ENCODE measurements around the gene MYL5. TPM values are rescaled to one million over a fixed set of nuclear protein-coding genes. Genes with fewer than 3 reads are reported as not detected.

MYL5 gene
- total RNA-seq, 4 donors from 2014 or later: 20.3 to 199 (median 33.4) TPM

DNA sequence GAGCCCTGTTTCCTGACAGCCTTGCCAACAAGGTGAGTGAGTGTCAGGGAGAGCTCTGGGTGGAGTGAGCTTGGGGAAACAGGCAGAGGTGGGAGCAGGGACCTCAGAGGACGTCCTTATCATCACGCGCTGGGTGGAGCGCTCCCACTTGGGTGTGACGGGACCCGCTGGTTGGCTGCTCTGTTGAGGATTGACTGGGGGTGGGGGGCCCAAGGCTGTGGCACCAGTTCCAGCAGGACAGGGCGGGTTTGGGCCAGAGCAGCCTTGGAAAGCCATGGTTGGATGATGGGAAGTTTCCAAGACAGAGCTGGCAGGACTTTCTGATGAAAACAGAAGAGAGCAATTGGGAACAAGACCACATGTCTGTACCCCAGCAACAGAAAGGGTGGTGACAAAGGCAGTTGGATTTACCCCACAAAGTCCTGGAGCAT is 28.3 kb downstream of the MYL5 start:
- in situ Hi-C loops (cut with MboI; ENCODE audit: low pct_ligation_motif_present in 1 of 4, low pct_unique_long_range_greater_than_20kb in 1 of 4, low sequenced_read_pairs in 3 of 4) (no loop called here), intact Hi-C loops (cut with DNase I; ENCODE audit: low total_unique reads) (no loop called here)
- H3K36me3 ChIP-seq: no peaks in the 10 kb centered on the region
- H3K27me3 ChIP-seq: no peaks in the 10 kb centered on the region
- no peak for DNase-seq
- no peak for TF ChIP-seq EP300 (IDR thresholded peaks at IDR 0.05; ENCODE audit: low read depth)
- TF ChIP-seq, protein P1, sequence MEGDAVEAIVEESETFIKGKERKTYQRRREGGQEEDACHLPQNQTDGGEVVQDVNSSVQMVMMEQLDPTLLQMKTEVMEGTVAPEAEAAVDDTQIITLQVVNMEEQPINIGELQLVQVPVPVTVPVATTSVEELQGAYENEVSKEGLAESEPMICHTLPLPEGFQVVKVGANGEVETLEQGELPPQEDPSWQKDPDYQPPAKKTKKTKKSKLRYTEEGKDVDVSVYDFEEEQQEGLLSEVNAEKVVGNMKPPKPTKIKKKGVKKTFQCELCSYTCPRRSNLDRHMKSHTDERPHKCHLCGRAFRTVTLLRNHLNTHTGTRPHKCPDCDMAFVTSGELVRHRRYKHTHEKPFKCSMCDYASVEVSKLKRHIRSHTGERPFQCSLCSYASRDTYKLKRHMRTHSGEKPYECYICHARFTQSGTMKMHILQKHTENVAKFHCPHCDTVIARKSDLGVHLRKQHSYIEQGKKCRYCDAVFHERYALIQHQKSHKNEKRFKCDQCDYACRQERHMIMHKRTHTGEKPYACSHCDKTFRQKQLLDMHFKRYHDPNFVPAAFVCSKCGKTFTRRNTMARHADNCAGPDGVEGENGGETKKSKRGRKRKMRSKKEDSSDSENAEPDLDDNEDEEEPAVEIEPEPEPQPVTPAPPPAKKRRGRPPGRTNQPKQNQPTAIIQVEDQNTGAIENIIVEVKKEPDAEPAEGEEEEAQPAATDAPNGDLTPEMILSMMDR (IDR thresholded peaks at IDR 0.05): no peak
- no peak for TF ChIP-seq POLR2AphosphoS5 (IDR thresholded peaks at IDR 0.05)
- no peak for TF ChIP-seq POLR2A (IDR thresholded peaks at IDR 0.05)
- no peak overlapping the region for H3K4me3 ChIP-seq
- H3K9me3 ChIP-seq: no peaks in the 10 kb centered on the region
- no peak overlapping the region for H3K27ac ChIP-seq
- 85% methylated on average over 7 of the region's 7 CpGs; no CpG with 5 or more reads in 1 of the 2 donors for WGBS, 2 donors (ENCODE audit: low coverage in 1 of 2)
- H3K4me1 ChIP-seq: peaks cover 10 to 18% (median 13%) of the 10 kb centered on the region in 4 donors

DNA sequence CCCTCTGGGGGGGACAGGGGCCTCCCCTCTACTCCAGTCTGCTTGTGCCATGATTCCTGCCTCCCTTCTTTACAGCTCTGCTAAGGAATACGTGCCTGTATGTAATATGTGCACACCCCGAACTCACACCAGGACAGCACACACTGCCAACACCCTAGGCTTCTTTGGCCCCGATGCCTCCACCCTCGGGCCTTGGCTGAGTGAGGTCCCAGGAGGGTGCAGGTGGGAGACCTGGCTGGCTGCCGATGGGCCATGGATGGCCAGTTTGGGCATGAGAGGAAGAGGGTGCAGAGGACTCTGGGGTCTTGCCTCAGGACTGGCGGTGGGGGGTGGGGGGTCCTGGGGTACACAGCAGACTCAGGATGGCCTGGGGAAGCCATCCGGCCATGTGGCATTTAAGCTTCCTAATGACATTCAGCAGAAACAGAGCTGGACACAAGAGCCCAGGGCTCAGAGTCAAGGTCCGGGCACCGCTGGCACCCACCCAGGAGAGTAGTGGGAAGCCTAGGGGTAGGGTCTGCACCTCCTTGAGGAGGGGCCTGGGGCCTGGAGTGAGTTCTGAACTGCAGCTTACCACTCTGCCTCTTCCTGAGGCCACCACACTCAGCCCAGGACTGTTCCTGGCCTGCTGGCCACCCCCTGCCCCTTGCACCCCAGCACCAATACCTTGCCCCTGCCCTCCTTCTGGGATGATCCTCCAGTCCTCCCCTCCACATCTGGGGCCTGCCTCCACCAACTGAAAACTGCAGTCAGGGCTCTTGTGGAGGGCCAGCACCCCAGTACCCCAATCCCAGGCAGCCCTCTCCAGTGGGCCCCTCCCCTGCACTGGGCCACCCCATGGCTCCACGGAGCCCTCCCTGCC is 29.2 kb downstream of the MYL5 start:
- intact Hi-C loops (cut with DNase I; ENCODE audit: low total_unique reads) (no loop called here), in situ Hi-C loops (cut with MboI; ENCODE audit: low pct_ligation_motif_present in 1 of 4, low pct_unique_long_range_greater_than_20kb in 1 of 4, low sequenced_read_pairs in 3 of 4) (no loop called here)
- Histone ChIP-seq H3K4me3 (no peak overlapping the region), H3K4me1 (peaks cover 10 to 25% (median 21%) of the 10 kb centered on the region in 4 donors), H3K9me3 (no peaks in the 10 kb centered on the region), H3K36me3 (no peaks in the 10 kb centered on the region), H3K27ac (no peak overlapping the region), H3K27me3 (no peaks in the 10 kb centered on the region)
- no peak for DNase-seq
- WGBS, 2 donors (ENCODE audit: low coverage in 1 of 2): 85% methylated on average over 9 of the region's 10 CpGs; no CpG with 5 or more reads in 1 of the 2 donors
- TF ChIP-seq POLR2A (IDR thresholded peaks at IDR 0.05) (no peak), EP300 (IDR thresholded peaks at IDR 0.05; ENCODE audit: low read depth) (no peak), POLR2AphosphoS5 (IDR thresholded peaks at IDR 0.05) (no peak)
- TF ChIP-seq, protein P1 (IDR thresholded peaks at IDR 0.05): no peak

DNA sequence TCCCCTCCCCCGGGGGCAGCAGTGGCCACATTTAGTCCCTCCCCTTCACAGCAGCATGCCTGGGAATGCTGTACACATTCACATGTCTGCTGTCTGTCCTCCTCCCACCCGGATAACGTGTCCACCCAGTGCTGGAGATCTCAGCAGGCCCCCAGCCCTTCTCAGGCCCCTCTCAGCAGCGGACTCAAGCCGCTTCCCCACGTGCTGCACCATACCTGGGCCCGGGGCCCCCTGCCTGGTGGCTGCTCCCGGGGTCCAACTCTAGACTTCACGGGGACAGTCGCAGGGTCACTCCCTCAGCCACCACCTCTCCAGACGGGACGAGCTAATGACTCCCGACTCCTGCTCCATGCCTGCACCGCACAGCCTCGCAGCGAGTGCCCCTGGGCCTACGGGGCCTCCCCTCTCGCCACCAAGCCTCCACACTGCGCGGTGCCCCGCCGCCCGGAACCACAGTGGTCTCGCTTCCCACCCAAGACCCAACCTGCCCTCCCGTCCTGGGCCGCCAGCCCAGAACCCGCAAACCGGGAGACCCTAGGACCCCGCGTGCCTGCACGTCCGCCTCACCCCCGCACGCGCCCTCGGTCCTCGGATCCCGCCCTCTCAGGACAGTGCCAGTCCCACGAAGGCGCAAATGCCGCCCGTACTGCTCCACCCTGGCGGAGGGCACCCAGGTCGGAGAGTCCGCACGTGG is 30.0 kb downstream of the MYL5 start:
- Histone ChIP-seq H3K27me3 (no peaks in the 10 kb centered on the region), H3K4me1 (peaks cover 10 to 29% (median 23%) of the 10 kb centered on the region in 4 donors), H3K36me3 (no peaks in the 10 kb centered on the region), H3K27ac (no peak overlapping the region), H3K4me3 (no peak overlapping the region), H3K9me3 (no peaks in the 10 kb centered on the region)
- in situ Hi-C loops (cut with MboI; ENCODE audit: low pct_ligation_motif_present in 1 of 4, low pct_unique_long_range_greater_than_20kb in 1 of 4, low sequenced_read_pairs in 3 of 4): no loop called here
- no peak for DNase-seq
- TF ChIP-seq POLR2A (IDR thresholded peaks at IDR 0.05) (no peak), POLR2AphosphoS5 (IDR thresholded peaks at IDR 0.05) (no peak), EP300 (IDR thresholded peaks at IDR 0.05; ENCODE audit: low read depth) (no peak)
- TF ChIP-seq, protein P1 (IDR thresholded peaks at IDR 0.05): no peak
- intact Hi-C loops (cut with DNase I; ENCODE audit: low total_unique reads): no loop called here
- WGBS, 2 donors (ENCODE audit: low coverage in 1 of 2): 90 to 93% methylated on average over 3 to 46 of the region's 46 CpGs

DNA sequence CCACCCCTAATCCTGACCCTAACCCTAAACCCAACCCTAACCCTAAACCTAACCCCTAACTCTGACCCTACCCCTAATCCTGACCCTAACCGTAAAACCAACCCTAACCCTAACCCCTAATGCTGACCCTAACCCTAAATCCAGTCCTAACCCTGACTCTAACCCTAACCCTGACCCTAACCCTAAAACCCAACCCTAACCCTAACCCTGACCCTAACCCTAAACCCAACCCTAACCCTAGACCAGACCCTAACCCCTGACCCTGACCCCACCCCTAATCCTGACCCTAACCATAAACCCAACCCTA is 30.6 kb downstream of the MYL5 start:
- peak overlapping the region; percentile 46 to 98 (median 96) for H3K4me3 ChIP-seq
- intact Hi-C loops (cut with DNase I; ENCODE audit: low total_unique reads) (no loop called here), in situ Hi-C loops (cut with MboI; ENCODE audit: low pct_ligation_motif_present in 1 of 4, low pct_unique_long_range_greater_than_20kb in 1 of 4, low sequenced_read_pairs in 3 of 4) (no loop called here)
- peak overlapping the region; percentile 77 to 94 (median 88) for H3K27ac ChIP-seq
- H3K27me3 ChIP-seq: no peaks in the 10 kb centered on the region
- DNase-seq: no peak
- 92 to 100% methylated on average over 1 of the region's 1 CpG for WGBS, 2 donors (ENCODE audit: low coverage in 1 of 2)
- peaks cover 10 to 27% (median 23%) of the 10 kb centered on the region in 4 donors for H3K4me1 ChIP-seq
- TF ChIP-seq EP300 (IDR thresholded peaks at IDR 0.05; ENCODE audit: low read depth) (no peak), POLR2A (IDR thresholded peaks at IDR 0.05) (no peak)
- TF ChIP-seq, protein P1 (IDR thresholded peaks at IDR 0.05): no peak
- no peaks in the 10 kb centered on the region for H3K9me3 ChIP-seq
- H3K36me3 ChIP-seq: no peaks in the 10 kb centered on the region
